Measurements from ENCODE around the gene CD52. TPM values are rescaled to one million over a fixed set of nuclear protein-coding genes. Genes with fewer than 3 reads are reported as not detected.
"Not testable (repeated sequence)": the region's sequence is repeated elsewhere in the genome, so short reads cannot be mapped to it uniquely, and the experiment has no call there.

The CD52 gene
- total RNA-seq, 4 donors from 2014 or later, result 1.8 to 2.7 (median 2.2) TPM; not detected in 1

GRCh38 chr1:26328597-26328996, 10.8 kb downstream of the CD52 start:
- 70 to 86% methylated on average over 4 to 7 of the region's 8 CpGs for WGBS, 2 donors (ENCODE audit: low coverage in 1 of 2)
- Histone ChIP-seq H3K4me1 (no peaks in the 10 kb centered on the region), H3K27ac (no peak overlapping the region), H3K9me3 (no peaks in the 10 kb centered on the region), H3K27me3 (peaks cover 79% of the 10 kb centered on the region), H3K36me3 (no peaks in the 10 kb centered on the region), H3K4me3 (no peak overlapping the region)
- no peak for ATAC-seq
- TF ChIP-seq CTCF (IDR thresholded peaks at IDR 0.05) (no peak), POLR2AphosphoS5 (IDR thresholded peaks at IDR 0.05) (no peak), POLR2A (IDR thresholded peaks at IDR 0.05) (no peak), EP300 (IDR thresholded peaks at IDR 0.05) (no peak)

GRCh38 chr1:26329380-26329779, 11.6 kb downstream of the CD52 start:
- not testable (repeated sequence) for H3K27ac ChIP-seq, H3K4me1 ChIP-seq, H3K36me3 ChIP-seq, H3K4me3 ChIP-seq, ATAC-seq, H3K9me3 ChIP-seq
- peaks cover 82% of the 10 kb centered on the region for H3K27me3 ChIP-seq
- 67% methylated on average over 1 of the region's 4 CpGs; no CpG with 5 or more reads in 1 of the 2 donors for WGBS, 2 donors (ENCODE audit: low coverage in 1 of 2)

- Histone ChIP-seq H3K4me1 (no peaks in the 10 kb centered on the region), H3K36me3 (no peaks in the 10 kb centered on the region), H3K9me3 (no peaks in the 10 kb centered on the region), H3K27ac (no peak overlapping the region), H3K4me3 (no peak overlapping the region), H3K27me3 (peaks cover 86% of the 10 kb centered on the region)
- WGBS, 2 donors (ENCODE audit: low coverage in 1 of 2), result 87 to 89% methylated on average over 5 of the region's 5 CpGs
- TF ChIP-seq EP300 (IDR thresholded peaks at IDR 0.05) (no peak), CTCF (IDR thresholded peaks at IDR 0.05) (no peak), POLR2A (IDR thresholded peaks at IDR 0.05) (no peak), POLR2AphosphoS5 (IDR thresholded peaks at IDR 0.05) (no peak)
- ATAC-seq, result no peak
Observed at GRCh38 chr1:26330276-26330675, 12.5 kb downstream of the CD52 start.

- not testable (repeated sequence) for H3K27ac ChIP-seq, ATAC-seq, H3K9me3 ChIP-seq, H3K36me3 ChIP-seq, H3K4me3 ChIP-seq
- Histone ChIP-seq H3K4me1 (peaks cover 0 to 14% (median 3%) of the 10 kb centered on the region in 3 donors), H3K27me3 (peaks cover 87% of the 10 kb centered on the region)
- 85 to 100% methylated on average over 4 to 8 of the region's 8 CpGs for WGBS, 2 donors (ENCODE audit: low coverage in 1 of 2)
Observed at GRCh38 chr1:26333312-26333711, 15.6 kb downstream of the CD52 start.

GRCh38 chr1:26335774-26336476, 18.2 kb downstream of the CD52 start:
- no peak overlapping the region for H3K27ac ChIP-seq
- no peaks in the 10 kb centered on the region for H3K36me3 ChIP-seq
- peaks cover 0 to 14% (median 3%) of the 10 kb centered on the region in 3 donors for H3K4me1 ChIP-seq
- H3K4me3 ChIP-seq, result peak overlapping the region; percentile 0 to 51
- TF ChIP-seq POLR2A (IDR thresholded peaks at IDR 0.05) (no peak), CTCF (IDR thresholded peaks at IDR 0.05) (no peak), EP300 (IDR thresholded peaks at IDR 0.05) (no peak), POLR2AphosphoS5 (IDR thresholded peaks at IDR 0.05) (no peak)
- no peaks in the 10 kb centered on the region for H3K9me3 ChIP-seq
- WGBS, 2 donors (ENCODE audit: low coverage in 1 of 2), result 5 to 9% methylated on average over 9 to 17 of the region's 41 CpGs
- ATAC-seq, result no peak
- H3K27me3 ChIP-seq, result peaks cover 67% of the 10 kb centered on the region

GRCh38 chr1:26336477-26337205, 18.9 kb downstream of the CD52 start:
- Histone ChIP-seq H3K27ac (no peak overlapping the region), H3K36me3 (no peaks in the 10 kb centered on the region), H3K27me3 (peaks cover 66% of the 10 kb centered on the region), H3K4me1 (peaks cover 0 to 14% (median 3%) of the 10 kb centered on the region in 3 donors), H3K9me3 (no peaks in the 10 kb centered on the region), H3K4me3 (peak overlapping the region; percentile 0 to 51)
- TF ChIP-seq EP300 (IDR thresholded peaks at IDR 0.05) (no peak), CTCF (IDR thresholded peaks at IDR 0.05) (no peak), POLR2A (IDR thresholded peaks at IDR 0.05) (no peak), POLR2AphosphoS5 (IDR thresholded peaks at IDR 0.05) (no peak)
- peak; percentile 67 for ATAC-seq
- 67% methylated on average over 2 of the region's 52 CpGs; no CpG with 5 or more reads in 1 of the 2 donors for WGBS, 2 donors (ENCODE audit: low coverage in 1 of 2)

Data from gastroesophageal sphincter (tissue), 4 donors.